HuH-7 (cell line): ENCODE results near the gene LRIG3.
"Not testable (repeated sequence)": the region's sequence is repeated elsewhere in the genome, so short reads cannot be mapped to it uniquely, and the experiment has no call there.

Source experiments
- DNase-seq: peaks from one replicate; pipeline ENCODE4 v3.0.0; 2011; ENCODE audit warnings: low spot score

The LRIG3 gene

DNA sequence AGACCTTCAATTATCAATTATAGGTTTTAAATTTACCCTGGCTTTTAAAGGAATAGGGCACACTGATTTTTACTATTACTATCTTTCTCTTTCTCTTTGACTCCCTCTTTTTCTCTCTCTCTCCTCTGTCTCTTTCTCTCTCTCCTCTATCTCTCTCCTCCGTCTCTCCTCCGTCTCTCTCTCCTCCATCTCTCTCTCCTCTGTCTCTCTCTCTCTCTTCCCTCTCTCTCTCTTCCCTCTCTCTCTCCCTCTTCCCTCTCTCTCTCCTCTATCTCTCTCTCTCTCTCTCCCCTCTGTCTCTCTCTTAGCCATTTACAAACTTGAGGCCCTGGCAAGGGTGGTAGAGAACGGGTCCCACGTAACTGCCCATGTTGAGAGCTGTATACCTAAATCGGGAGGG lies 62.3 kb downstream of the LRIG3 start:
- DNase-seq = no peak

DNA sequence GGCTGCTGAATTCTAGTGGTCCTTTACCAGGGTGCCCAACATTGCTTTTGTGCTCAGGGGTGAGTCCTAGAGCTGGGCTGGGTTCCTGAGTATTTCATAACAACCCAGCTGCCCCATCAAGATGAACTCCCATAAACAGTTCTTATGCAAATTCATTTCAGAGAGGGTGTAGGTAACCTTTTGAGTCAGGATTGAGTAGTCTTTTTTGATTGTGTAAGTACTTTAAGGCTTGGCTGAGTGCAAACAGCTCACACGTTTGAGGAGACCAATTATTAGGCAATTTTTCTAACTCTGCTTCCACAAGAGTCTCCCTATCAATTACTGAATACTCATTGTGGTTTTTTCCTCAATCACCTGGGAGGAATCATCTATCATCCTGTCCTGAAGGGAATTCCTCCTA lies 63.1 kb downstream of the LRIG3 start:
- DNase-seq = not testable (repeated sequence)

DNA sequence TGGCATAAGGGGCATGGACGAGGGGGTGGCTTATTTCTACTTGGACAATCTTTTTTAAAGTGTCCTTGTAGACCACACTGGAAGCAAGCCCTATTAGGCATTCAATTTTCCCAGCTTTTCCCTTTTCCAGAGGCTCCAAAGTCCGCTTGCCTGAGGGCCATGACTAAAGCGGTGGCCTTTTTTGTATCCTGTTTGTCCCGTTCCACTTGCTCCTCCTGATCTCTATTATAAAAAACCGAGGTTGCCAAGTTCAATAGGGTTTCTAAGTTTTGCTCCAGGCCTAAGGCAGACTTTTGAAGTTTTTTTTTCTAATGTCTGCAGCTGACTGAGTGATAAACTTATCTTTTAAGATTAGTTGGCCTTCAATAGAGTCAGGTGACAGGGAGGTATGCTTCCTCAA lies 64.7 kb downstream of the LRIG3 start:
- not testable (repeated sequence) for DNase-seq

DNA sequence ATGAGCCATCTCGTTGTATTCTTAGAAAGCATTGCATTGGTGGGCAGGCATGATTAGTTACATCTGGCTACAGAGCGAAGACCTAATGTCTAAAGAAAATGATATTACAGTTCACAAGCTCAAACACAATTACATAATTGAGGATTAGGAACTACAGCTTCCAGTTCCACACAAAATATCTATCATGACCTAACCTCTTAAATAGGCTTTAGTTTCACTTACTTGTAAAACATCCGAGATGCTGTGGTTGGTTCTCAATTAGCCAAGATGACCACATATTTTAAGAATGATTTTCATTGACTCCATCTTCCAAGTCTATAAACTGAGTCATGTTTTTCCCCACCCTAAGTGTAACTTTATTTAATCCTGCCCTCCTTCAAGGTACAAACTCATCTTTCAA lies 69.5 kb downstream of the LRIG3 start:
- no peak for DNase-seq

DNA sequence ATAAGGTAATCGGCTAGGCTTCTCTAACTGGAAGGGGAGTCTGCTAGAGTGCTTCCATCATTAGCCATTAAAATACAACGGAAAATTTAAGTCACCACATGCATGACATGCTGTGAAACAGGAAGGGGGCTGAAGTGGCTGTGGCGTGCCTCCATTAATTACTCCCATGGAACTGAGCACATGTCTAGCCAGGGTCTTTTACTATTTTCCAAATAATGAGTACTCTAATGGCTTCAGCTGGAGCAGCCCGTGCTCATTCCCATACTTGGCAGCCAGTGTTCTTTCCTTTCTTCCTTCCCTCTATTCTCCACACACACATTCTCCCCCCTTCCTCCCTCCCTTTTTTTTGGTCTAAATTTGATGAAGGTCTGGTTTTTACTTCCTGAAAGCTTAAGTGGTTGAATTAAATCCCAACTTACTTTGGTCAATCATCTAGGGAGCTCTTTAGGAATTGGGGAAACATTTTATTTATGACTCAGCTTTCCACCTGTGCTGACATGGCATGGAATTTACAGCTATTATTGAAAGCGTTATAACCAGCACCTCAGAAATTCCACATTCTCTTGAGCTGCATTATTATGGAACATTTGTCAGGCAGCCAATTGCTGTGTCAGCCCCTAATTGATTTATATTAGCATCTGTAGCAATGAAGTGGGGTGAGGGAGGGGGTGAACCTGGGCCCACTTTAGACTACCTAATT lies 72.3 kb downstream of the LRIG3 start:
- no peak for DNase-seq

DNA sequence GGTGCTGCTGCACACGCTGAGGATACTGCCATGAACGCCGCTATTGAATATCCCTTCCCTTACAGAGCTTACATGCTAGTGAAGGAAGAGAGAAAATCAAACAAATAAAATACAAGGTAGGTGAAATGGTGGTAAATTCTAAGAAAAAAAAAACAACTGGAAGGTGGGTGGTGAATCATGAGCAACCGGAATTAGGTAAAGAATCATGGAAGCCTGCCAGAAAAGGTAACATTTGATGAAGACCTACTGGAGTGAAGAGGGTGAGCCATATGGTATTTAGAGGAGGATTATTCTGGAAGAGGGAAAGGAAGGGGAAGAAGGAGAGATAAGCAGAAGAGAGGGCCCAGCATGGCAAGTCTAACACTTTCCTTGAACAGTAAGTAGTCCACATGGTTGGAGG lies 76.1 kb downstream of the LRIG3 start:
- DNase-seq = no peak

DNA sequence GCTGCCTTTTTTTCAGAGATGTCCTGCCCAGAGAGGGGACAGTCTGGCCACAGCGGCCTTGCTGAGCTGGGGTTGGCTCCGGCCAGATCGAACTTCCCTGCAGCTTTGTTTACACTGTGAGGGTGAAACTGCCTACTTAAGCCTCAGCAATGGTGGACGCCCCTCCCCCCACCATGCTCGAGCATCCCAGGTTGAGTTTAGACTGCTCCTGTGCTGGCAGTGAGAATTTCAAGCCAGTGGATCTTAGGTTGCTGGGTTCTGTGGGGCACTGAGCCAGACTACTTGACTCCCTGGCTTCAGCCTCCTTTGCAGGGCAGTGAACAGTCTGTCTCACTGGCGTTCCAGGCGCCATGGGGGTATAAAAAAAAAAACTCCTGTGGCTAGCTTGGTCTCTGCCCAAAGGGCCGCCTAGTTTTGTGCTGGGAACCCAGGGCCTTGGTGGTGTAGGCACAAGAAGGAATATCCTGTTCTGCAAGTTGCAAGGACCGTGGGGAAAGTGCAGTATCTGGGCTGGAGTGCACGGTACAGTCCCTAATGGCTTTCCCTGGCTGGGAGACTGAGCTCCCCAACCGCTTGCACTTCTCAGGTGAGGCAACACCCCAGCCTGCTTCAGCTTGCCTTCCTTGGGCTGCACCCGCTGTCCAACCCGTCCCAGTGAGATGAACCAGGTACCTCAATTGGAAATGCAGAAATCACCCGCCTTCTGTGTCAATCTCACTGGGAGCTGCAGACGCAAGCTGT lies 79.1 kb downstream of the LRIG3 start:
- no peak for DNase-seq

DNA sequence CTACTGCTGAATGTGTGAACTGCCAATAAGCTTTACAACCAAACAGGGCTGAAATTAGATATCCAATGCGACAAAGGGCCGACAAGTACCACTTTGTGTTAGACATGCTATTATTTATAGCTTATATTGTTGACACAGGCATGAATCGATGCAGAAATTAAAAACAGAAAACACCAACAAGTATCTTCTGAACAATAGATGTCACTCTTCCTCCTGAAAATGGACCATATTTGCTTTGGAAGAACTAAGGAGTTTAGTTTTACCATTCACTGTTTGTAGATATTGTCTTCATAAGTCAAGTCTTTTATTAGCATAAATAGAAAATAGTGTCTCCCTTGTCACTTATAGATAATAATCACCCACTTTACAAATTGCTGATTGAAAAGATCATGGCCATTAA lies 86.5 kb downstream of the LRIG3 start:
- DNase-seq = no peak

DNA sequence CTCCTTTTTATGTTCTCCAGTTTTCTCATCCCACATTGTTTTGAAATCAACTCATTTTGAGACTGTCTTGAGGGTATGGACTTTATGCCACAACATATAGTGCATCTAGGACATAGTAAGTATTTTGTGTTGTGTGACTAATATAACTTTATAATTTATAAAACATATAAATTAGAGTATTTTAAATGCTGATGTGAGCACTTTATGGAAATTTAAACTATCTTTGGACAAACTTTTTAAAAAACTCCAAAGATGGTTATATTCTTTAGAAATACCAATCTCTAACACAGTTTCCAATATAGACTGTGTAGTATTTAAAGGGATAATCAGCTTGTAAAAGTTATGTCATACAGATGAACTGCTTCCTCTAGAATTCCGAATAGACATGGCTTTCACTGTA lies 87.4 kb downstream of the LRIG3 start:
- DNase-seq = no peak
